Chondrocyte (in vitro differentiated cells): ENCODE measurements around the gene FGF1. TPM values are rescaled to one million over a fixed set of nuclear protein-coding genes. Genes with fewer than 3 reads are reported as not detected.

Source experiments
- DNase-seq: peaks from one replicate; pipeline ENCODE4 v3.0.0; 2021; ENCODE audit warnings: mixed read lengths, low spot score
- H3K27ac Mint-ChIP-seq: one replicate; pipeline ENCODE4 v1.8.0; 2021; ENCODE audit warnings: mild to moderate bottlenecking, moderate library complexity, mixed read lengths; ENCODE audit not compliant: unreplicated experiment
- H3K27me3 Mint-ChIP-seq: 2 replicates; pipeline ENCODE4 v1.8.0; 2021; ENCODE audit warnings: low read depth, mixed read lengths
- H3K36me3 Mint-ChIP-seq: 2 replicates; pipeline ENCODE4 v1.8.0; 2021; ENCODE audit warnings: low read depth, mixed read lengths
- H3K4me1 Mint-ChIP-seq: 2 replicates; pipeline ENCODE4 v1.8.0; 2021; ENCODE audit warnings: low read depth, mild to moderate bottlenecking, mixed read lengths
- H3K4me3 Mint-ChIP-seq: one replicate; pipeline ENCODE4 v1.8.0; 2021; ENCODE audit warnings: mild to moderate bottlenecking, moderate library complexity, mixed read lengths; ENCODE audit not compliant: unreplicated experiment
- H3K9me3 Mint-ChIP-seq: 2 replicates; pipeline ENCODE4 v1.8.0; 2021; ENCODE audit warnings: low read depth, mixed read lengths
- CTCF ChIP-seq: fragments of 200-600 bp; sonication (generic); IDR thresholded peaks from 2 replicates; pipeline ENCODE4 v1.5.0; 2021; ENCODE audit warnings: antibody characterized with exemption, mild to moderate bottlenecking, moderate library complexity
- total RNA-seq: library from RNA; stranded (reverse); gene quantifications from 3 replicates; pipeline ENCODE4 v1.2.1, GENCODE V29; 2021

FGF1 gene
- total RNA-seq, 1 donor from 2014 or later, result 6.9 TPM

DNA sequence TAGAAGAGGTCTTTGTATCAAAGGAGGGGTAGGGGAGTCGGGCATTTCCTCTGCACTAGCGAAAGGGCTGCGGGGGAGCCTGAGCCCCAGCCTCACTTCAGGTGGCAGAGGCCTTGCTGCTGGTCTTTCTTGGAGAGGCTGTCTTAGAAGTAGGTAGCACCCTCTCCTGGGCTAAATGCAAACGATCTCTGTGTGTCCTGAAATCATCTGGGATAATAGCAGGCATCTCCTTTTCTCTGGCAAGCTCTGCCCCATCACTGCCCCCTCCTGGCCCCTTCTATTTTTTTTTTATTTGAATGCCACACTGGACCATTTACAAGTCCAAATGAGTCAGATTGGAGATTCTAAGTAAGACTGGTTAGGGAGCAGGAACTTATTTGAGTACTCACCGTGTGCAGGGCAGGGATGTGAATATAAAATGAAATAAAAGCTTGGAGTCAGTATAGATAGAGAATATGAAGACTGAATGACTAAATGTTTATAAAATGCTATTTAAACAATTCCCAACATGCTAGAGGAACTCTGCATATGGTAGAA, 137.1 kb downstream of the FGF1 start:
- Mint-ChIP-seq H3K4me3 (no peak overlapping the region), H3K36me3 (no peaks in the 10 kb centered on the region), H3K27ac (no peak overlapping the region), H3K9me3 (no peaks in the 10 kb centered on the region), H3K27me3 (peaks cover under 1% of the 10 kb centered on the region), H3K4me1 (peaks cover 40% of the 10 kb centered on the region)
- no peak for DNase-seq
- TF ChIP-seq CTCF, result peak; percentile 98

DNA sequence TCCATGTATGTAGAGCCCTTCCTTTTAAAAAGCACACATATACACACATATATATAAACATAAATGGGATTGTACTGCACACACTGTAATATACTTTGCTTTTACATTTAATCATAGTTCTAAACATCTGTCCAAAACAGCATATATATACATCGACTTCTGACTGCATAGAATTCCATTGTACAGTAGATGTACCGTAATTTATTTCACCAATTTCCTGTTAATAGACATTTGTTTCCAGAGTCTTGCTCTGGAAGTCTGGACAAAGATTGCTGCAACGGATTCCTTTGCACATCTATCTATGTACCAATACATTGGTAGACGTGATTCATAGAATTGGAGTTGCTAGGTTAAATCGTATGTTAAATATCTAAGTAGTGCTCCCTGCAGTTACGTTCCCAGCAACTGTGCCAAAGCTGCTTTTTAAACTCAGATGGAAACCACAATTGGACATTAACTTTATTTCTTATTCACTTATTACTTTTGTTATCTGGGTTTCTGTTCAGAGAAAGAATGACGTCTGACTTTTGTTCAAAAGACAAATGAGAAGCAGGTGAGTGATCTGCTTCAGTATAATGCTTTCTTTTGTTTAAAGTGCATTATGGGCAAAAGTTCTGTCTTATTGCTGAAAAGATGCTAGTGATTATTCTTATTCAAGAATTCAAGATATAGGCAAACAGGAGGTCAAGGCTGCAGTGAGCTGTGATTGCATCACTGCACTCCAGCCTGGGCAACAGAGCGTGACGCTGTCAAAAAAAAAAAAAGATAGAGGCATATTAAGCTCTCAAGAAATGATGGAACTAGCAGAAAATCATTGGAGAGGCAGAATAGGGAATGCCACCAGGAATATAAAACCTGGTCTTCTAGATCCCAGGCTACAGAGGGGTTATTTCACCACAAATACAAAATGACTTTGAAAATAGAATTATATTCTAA, 138.2 kb downstream of the FGF1 start:
- H3K36me3 Mint-ChIP-seq, result no peaks in the 10 kb centered on the region
- H3K27me3 Mint-ChIP-seq, result no peaks in the 10 kb centered on the region
- H3K4me1 Mint-ChIP-seq, result peaks cover 51% of the 10 kb centered on the region
- no peak overlapping the region for H3K27ac Mint-ChIP-seq
- no peak for TF ChIP-seq CTCF
- H3K9me3 Mint-ChIP-seq, result no peaks in the 10 kb centered on the region
- no peak for DNase-seq
- no peak overlapping the region for H3K4me3 Mint-ChIP-seq

DNA sequence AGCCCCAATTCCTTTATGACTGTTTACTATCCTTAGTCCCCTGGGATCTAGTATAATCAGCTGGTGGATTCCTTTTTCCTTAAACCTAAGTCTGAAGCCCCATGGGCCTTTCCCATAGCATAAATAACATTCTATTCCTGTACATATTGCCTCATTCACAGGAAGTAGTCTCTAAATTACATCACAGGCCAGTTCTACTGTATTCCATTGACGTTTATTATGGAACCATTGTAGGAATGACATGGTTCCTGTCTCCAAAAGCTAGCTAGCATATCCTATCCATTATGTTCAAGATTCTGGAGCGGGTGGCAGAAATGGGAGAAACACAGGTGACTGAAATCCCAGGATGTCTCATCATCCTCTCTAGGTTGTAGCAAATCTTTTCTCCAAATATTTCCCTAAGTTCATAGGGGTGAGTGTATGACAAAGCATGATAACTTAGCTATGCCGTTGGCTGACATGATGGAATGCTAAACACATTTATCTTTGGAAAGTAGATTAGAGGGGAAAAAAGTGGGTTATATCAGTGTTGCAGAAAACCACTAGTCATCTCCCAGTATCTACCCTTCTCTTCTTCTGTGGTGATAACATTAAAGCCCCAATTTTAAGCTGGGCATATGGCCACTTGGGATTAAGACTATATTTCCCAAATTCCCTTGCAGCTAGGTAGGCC, 140.1 kb downstream of the FGF1 start:
- H3K27me3 Mint-ChIP-seq, result no peaks in the 10 kb centered on the region
- peaks cover 58% of the 10 kb centered on the region for H3K4me1 Mint-ChIP-seq
- DNase-seq, result no peak
- TF ChIP-seq CTCF, result no peak
- H3K4me3 Mint-ChIP-seq, result no peak overlapping the region
- peak overlapping the region; percentile 55 for H3K27ac Mint-ChIP-seq
- H3K9me3 Mint-ChIP-seq, result no peaks in the 10 kb centered on the region
- no peaks in the 10 kb centered on the region for H3K36me3 Mint-ChIP-seq

DNA sequence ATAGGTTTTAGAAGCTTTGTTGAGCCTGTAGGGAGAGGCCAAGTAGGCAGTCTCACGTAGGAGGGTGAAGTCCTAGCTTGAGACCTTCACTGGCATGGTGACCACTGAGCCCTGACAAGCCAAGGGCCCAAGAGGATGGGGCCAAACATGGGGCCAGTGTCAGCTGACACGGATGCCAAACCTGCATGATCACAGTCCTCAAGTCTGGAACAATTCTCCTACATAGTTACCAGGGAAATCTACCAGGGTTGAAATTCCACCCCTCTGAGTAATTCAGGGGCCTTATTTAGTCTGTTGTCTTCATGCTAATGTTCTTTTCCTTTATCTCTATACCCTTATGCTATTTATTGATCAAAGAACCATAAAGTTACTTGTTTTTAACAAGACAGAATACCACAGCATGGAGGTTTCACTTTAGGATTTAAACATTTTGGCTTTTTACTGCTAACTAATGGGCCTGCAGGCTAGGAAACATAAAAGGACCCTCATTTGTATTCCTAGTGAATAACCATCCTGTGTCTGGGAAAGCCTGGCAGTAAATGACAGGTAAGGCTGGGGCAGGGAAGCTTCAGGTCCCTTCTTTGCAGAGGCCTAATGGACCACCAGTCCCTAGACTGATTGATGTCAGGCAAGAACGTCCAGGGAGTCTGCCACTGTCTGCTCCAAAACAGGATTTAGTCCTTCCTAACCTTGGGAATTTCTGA, 140.8 kb downstream of the FGF1 start:
- Mint-ChIP-seq H3K27me3 (no peaks in the 10 kb centered on the region), H3K9me3 (no peaks in the 10 kb centered on the region), H3K4me3 (no peak overlapping the region), H3K4me1 (peaks cover 65% of the 10 kb centered on the region), H3K27ac (peak overlapping the region; percentile 86), H3K36me3 (no peaks in the 10 kb centered on the region)
- no peak for DNase-seq
- TF ChIP-seq CTCF, result no peak
